CD4-positive, alpha-beta T cell treated with Interleukin-1 beta for 1 hour (primary cell): Measurements from ENCODE around the gene PLA2G4B.

Experiments
- DNase-seq, 2 donors: peaks; one replicate each; pipeline ENCODE4 v3.0.0-alpha.2; 2020 to 2022

PLA2G4B gene

GRCh38 chr15:41809121-41809520, 29.5 kb upstream of the PLA2G4B start:
- no peak for DNase-seq

- DNase-seq: no peak
Observed at GRCh38 chr15:41809526-41810220, 29.0 kb upstream of the PLA2G4B start.

- DNase-seq: no peak
Observed at GRCh38 chr15:41810651-41811431, 27.8 kb upstream of the PLA2G4B start.

GRCh38 chr15:41811432-41812195, 27.0 kb upstream of the PLA2G4B start:
- peak; percentile 73 to 80 for DNase-seq

GRCh38 chr15:41812820-41813375, 25.7 kb upstream of the PLA2G4B start:
- no peak for DNase-seq

GRCh38 chr15:41813426-41813825, 25.2 kb upstream of the PLA2G4B start:
- no peak for DNase-seq

- no peak for DNase-seq
Observed at GRCh38 chr15:41814534-41814933, 24.1 kb upstream of the PLA2G4B start.

GRCh38 chr15:41816788-41817187, 21.9 kb upstream of the PLA2G4B start:
- no peak for DNase-seq

- DNase-seq: no peak
Observed at GRCh38 chr15:41817327-41817726, 21.3 kb upstream of the PLA2G4B start.

- DNase-seq: no peak
Observed at GRCh38 chr15:41817781-41818180, 20.9 kb upstream of the PLA2G4B start.

GRCh38 chr15:41819455-41820050, 19.1 kb upstream of the PLA2G4B start:
- no peak for DNase-seq

GRCh38 chr15:41820791-41821423, 17.7 kb upstream of the PLA2G4B start:
- DNase-seq: no peak

GRCh38 chr15:41821831-41822230, 16.8 kb upstream of the PLA2G4B start:
- DNase-seq: no peak

- DNase-seq: no peak
Observed at GRCh38 chr15:41822471-41822870, 16.2 kb upstream of the PLA2G4B start.

GRCh38 chr15:41822957-41823356, 15.7 kb upstream of the PLA2G4B start:
- no peak for DNase-seq

GRCh38 chr15:41823502-41823901, 15.1 kb upstream of the PLA2G4B start:
- no peak for DNase-seq

GRCh38 chr15:41824062-41824745, 14.4 kb upstream of the PLA2G4B start:
- no peak for DNase-seq

GRCh38 chr15:41825145-41825544, 13.5 kb upstream of the PLA2G4B start:
- DNase-seq: no peak

- no peak for DNase-seq
Observed at GRCh38 chr15:41825572-41826535, 12.8 kb upstream of the PLA2G4B start.

GRCh38 chr15:41827290-41827879, 11.3 kb upstream of the PLA2G4B start:
- peak in 1 of 2 donors; percentile 17 for DNase-seq
